Central memory CD8-positive, alpha-beta T cell (primary cell): ENCODE results near the gene PVALEF.

Experiments
- ATAC-seq: fragments of 150-1000 bp; cut with Tn5 transposase; replicated peaks from 2 replicates; pipeline ENCODE4 v1.10.0; 2022; ENCODE audit warnings: mild to moderate bottlenecking, moderate FRiP score, moderate number of reproducible peaks; ENCODE audit not compliant: poor library complexity, severe bottlenecking; ENCODE audit errors: extremely low read depth
- DNase-seq, 2 donors: peaks; one replicate each; pipeline ENCODE4 v3.0.0; 2021; ENCODE audit warnings: low spot score in 2 of 2
- H3K27ac Mint-ChIP-seq: one replicate; pipeline ENCODE4 v1.8.0; 2022; ENCODE audit warnings: low read depth, mild to moderate bottlenecking, moderate library complexity, mixed read lengths
- H3K27me3 Mint-ChIP-seq: one replicate; pipeline ENCODE4 v1.8.0; 2022; ENCODE audit warnings: mixed read lengths
- H3K36me3 Mint-ChIP-seq: one replicate; pipeline ENCODE4 v1.8.0; 2022; ENCODE audit warnings: mild to moderate bottlenecking, moderate library complexity, mixed read lengths; ENCODE audit not compliant: insufficient read depth
- H3K4me1 Mint-ChIP-seq: one replicate; pipeline ENCODE4 v1.8.0; 2022; ENCODE audit warnings: mixed read lengths
- H3K4me3 Mint-ChIP-seq: one replicate; pipeline ENCODE4 v1.8.0; 2022; ENCODE audit warnings: mild to moderate bottlenecking, moderate library complexity, mixed read lengths
- H3K9me3 Mint-ChIP-seq: one replicate; pipeline ENCODE4 v1.8.0; 2022; ENCODE audit warnings: mixed read lengths

PVALEF gene

GRCh38 chr17:81187586-81188490, 22.5 kb downstream of the PVALEF start:
- ATAC-seq: no peak
- Mint-ChIP-seq H3K4me1 (no peaks in the 10 kb centered on the region), H3K27ac (no peak overlapping the region), H3K27me3 (no peaks in the 10 kb centered on the region), H3K9me3 (no peaks in the 10 kb centered on the region), H3K4me3 (no peak overlapping the region), H3K36me3 (peaks cover 3% of the 10 kb centered on the region)
- no peak for DNase-seq

GRCh38 chr17:81188491-81188840, 23.2 kb downstream of the PVALEF start:
- Mint-ChIP-seq H3K27me3 (no peaks in the 10 kb centered on the region), H3K4me3 (no peak overlapping the region), H3K27ac (no peak overlapping the region), H3K9me3 (no peaks in the 10 kb centered on the region), H3K36me3 (peaks cover 3% of the 10 kb centered on the region), H3K4me1 (no peaks in the 10 kb centered on the region)
- ATAC-seq (no peak), DNase-seq (no peak)

GRCh38 chr17:81189016-81189415, 23.7 kb downstream of the PVALEF start:
- Mint-ChIP-seq H3K27ac (peak overlapping the region; percentile 67), H3K36me3 (peaks cover 4% of the 10 kb centered on the region)
- ATAC-seq: no peak

GRCh38 chr17:81189670-81190530, 24.6 kb downstream of the PVALEF start:
- DNase-seq (no peak), ATAC-seq (no peak)
- Mint-ChIP-seq H3K36me3 (peaks cover 4% of the 10 kb centered on the region), H3K27me3 (no peaks in the 10 kb centered on the region), H3K27ac (no peak overlapping the region), H3K4me3 (no peak overlapping the region), H3K4me1 (no peaks in the 10 kb centered on the region), H3K9me3 (no peaks in the 10 kb centered on the region)

More at GRCh38 chr17:81189016-81189415, 23.7 kb downstream of the PVALEF start:
- DNase-seq: no peak
- no peaks in the 10 kb centered on the region for H3K9me3 Mint-ChIP-seq
- H3K4me3 Mint-ChIP-seq: no peak overlapping the region
- no peaks in the 10 kb centered on the region for H3K4me1 Mint-ChIP-seq
- H3K27me3 Mint-ChIP-seq: no peaks in the 10 kb centered on the region

GRCh38 chr17:81190591-81190990, 25.3 kb downstream of the PVALEF start:
- DNase-seq: no peak
- Mint-ChIP-seq H3K4me1 (no peaks in the 10 kb centered on the region), H3K36me3 (peaks cover 4% of the 10 kb centered on the region), H3K9me3 (no peaks in the 10 kb centered on the region), H3K4me3 (no peak overlapping the region), H3K27ac (no peak overlapping the region), H3K27me3 (no peaks in the 10 kb centered on the region)
- ATAC-seq: no peak

GRCh38 chr17:81191116-81191515, 25.8 kb downstream of the PVALEF start:
- Mint-ChIP-seq H3K9me3 (no peaks in the 10 kb centered on the region), H3K4me1 (no peaks in the 10 kb centered on the region), H3K27ac (no peak overlapping the region), H3K4me3 (no peak overlapping the region), H3K27me3 (no peaks in the 10 kb centered on the region), H3K36me3 (peaks cover 4% of the 10 kb centered on the region)
- ATAC-seq: no peak
- no peak for DNase-seq

GRCh38 chr17:81191646-81192045, 26.3 kb downstream of the PVALEF start:
- ATAC-seq: no peak
- Mint-ChIP-seq H3K4me1 (no peaks in the 10 kb centered on the region), H3K27me3 (no peaks in the 10 kb centered on the region), H3K36me3 (peaks cover 4% of the 10 kb centered on the region), H3K27ac (no peak overlapping the region), H3K4me3 (no peak overlapping the region), H3K9me3 (no peaks in the 10 kb centered on the region)
- DNase-seq: no peak

- Mint-ChIP-seq H3K4me3 (no peak overlapping the region), H3K9me3 (no peaks in the 10 kb centered on the region), H3K27ac (no peak overlapping the region), H3K27me3 (no peaks in the 10 kb centered on the region), H3K36me3 (peaks cover 4% of the 10 kb centered on the region), H3K4me1 (no peaks in the 10 kb centered on the region)
- ATAC-seq (no peak), DNase-seq (no peak)
Observed at GRCh38 chr17:81192386-81193050, 27.2 kb downstream of the PVALEF start.

GRCh38 chr17:81193051-81193410, 27.7 kb downstream of the PVALEF start:
- Mint-ChIP-seq H3K9me3 (no peaks in the 10 kb centered on the region), H3K4me3 (no peak overlapping the region), H3K4me1 (no peaks in the 10 kb centered on the region), H3K36me3 (peaks cover 4% of the 10 kb centered on the region), H3K27me3 (no peaks in the 10 kb centered on the region), H3K27ac (no peak overlapping the region)
- ATAC-seq: no peak
- DNase-seq: no peak

GRCh38 chr17:81193470-81194224, 28.3 kb downstream of the PVALEF start:
- H3K27ac Mint-ChIP-seq: no peak overlapping the region
- peaks cover 4% of the 10 kb centered on the region for H3K36me3 Mint-ChIP-seq
- no peaks in the 10 kb centered on the region for H3K27me3 Mint-ChIP-seq
- no peaks in the 10 kb centered on the region for H3K4me1 Mint-ChIP-seq
- H3K9me3 Mint-ChIP-seq: no peaks in the 10 kb centered on the region
- H3K4me3 Mint-ChIP-seq: no peak overlapping the region
- ATAC-seq: no peak
- no peak for DNase-seq

GRCh38 chr17:81194225-81194760, 29.0 kb downstream of the PVALEF start:
- H3K27ac Mint-ChIP-seq: no peak overlapping the region
- H3K27me3 Mint-ChIP-seq: no peaks in the 10 kb centered on the region
- H3K9me3 Mint-ChIP-seq: no peaks in the 10 kb centered on the region
- ATAC-seq (no peak), DNase-seq (no peak)
- H3K4me1 Mint-ChIP-seq: no peaks in the 10 kb centered on the region
- no peak overlapping the region for H3K4me3 Mint-ChIP-seq
- peaks cover 2% of the 10 kb centered on the region for H3K36me3 Mint-ChIP-seq
